Measurements from ENCODE around the gene VSIG8. TPM values are rescaled to one million over a fixed set of nuclear protein-coding genes. Genes with fewer than 3 reads are reported as not detected.

Gene VSIG8
- total RNA-seq, 1 experiment from 2014 or later, result not detected

GRCh38 chr1:159857889-159858288 is 4.6 kb downstream of the VSIG8 start:
- peaks cover 44% of the 10 kb centered on the region for H3K27me3 Mint-ChIP-seq (ENCODE audit: low read depth)
- TF ChIP-seq HMGXB4 (CRISPR knock-in tag; IDR thresholded peaks at IDR 0.05), result no peak
- TF ChIP-seq MYBL2 (CRISPR knock-in tag; IDR thresholded peaks at IDR 0.05), result no peak
- no peaks in the 10 kb centered on the region for H3K9me3 Mint-ChIP-seq
- DNase-seq (ENCODE audit: low spot score) (no peak), ATAC-seq (no peak)
- no peak overlapping the region for H3K27ac Mint-ChIP-seq
- ChIA-PET POLR2A (no interaction called here), CTCF (interaction anchor here (1.0 to 1.4 kb wide), 3 partner anchors 26 to 150 kb away, joined by 3 to 6 read pairs (median 4); partner anchors contain the start of gene DUSP23)
- H3K4me1 Mint-ChIP-seq, result peaks cover 8% of the 10 kb centered on the region
- H3K4me3 Mint-ChIP-seq, result no peak overlapping the region
- no peaks in the 10 kb centered on the region for H3K36me3 Mint-ChIP-seq

GRCh38 chr1:159856576-159856975 is 5.9 kb downstream of the VSIG8 start:
- CTCF ChIA-PET, result interaction anchor here (1.4 kb wide), 1 partner anchor 76 kb away, joined by 4 read pairs; the partner anchor contains the start of gene DUSP23
- H3K4me3 Mint-ChIP-seq, result no peak overlapping the region
- no peaks in the 10 kb centered on the region for H3K36me3 Mint-ChIP-seq

GRCh38 chr1:159855709-159856108 is 6.7 kb downstream of the VSIG8 start:
- ChIA-PET CTCF (interaction anchor here (1.0 to 3.2 kb wide), 3 partner anchors 37 to 151 kb away, joined by 3 to 14 read pairs (median 13); no protein-coding TSS in a partner anchor), POLR2A (no interaction called here)
- Mint-ChIP-seq H3K27ac (no peak overlapping the region), H3K9me3 (no peaks in the 10 kb centered on the region), H3K27me3 (ENCODE audit: low read depth) (peaks cover 43% of the 10 kb centered on the region), H3K4me3 (no peak overlapping the region), H3K4me1 (peaks cover 6% of the 10 kb centered on the region), H3K36me3 (no peaks in the 10 kb centered on the region)
- DNase-seq (ENCODE audit: low spot score) (no peak), ATAC-seq (no peak)
- TF ChIP-seq ZNF138 (CRISPR knock-in tag; conservative IDR thresholded peaks at IDR 0.05) (no peak), USF2 (CRISPR knock-in tag; IDR thresholded peaks at IDR 0.05) (no peak), SP1 (CRISPR knock-in tag; conservative IDR thresholded peaks at IDR 0.05) (no peak)

More at GRCh38 chr1:159856576-159856975, 5.9 kb downstream of the VSIG8 start:
- DNase-seq (ENCODE audit: low spot score) (no peak), ATAC-seq (no peak)
- Mint-ChIP-seq H3K27ac (no peak overlapping the region), H3K27me3 (ENCODE audit: low read depth) (peaks cover 44% of the 10 kb centered on the region), H3K4me1 (peaks cover 7% of the 10 kb centered on the region), H3K9me3 (no peaks in the 10 kb centered on the region)
- TF ChIP-seq PRDM15 (CRISPR knock-in tag; IDR thresholded peaks at IDR 0.05) (no peak), ZNF423 (CRISPR knock-in tag; IDR thresholded peaks at IDR 0.05) (no peak), FOXP4 (CRISPR knock-in tag; IDR thresholded peaks at IDR 0.05) (no peak), TCF7 (CRISPR knock-in tag; IDR thresholded peaks at IDR 0.05; ENCODE audit: low read depth) (no peak), SOX15 (CRISPR knock-in tag; IDR thresholded peaks at IDR 0.05) (no peak)
- POLR2A ChIA-PET, result interaction anchor here (0.5 kb wide), 1 partner anchor 46 kb away, joined by 3 read pairs; no protein-coding TSS in a partner anchor
